HEK293T (cell line): Measurements from ENCODE around the gene CNOT1.

Source experiments
- CTCF ChIA-PET: fragments of 350-600 bp; formaldehyde crosslinking; extraction: SDS; loops from one replicate; lab custom pipeline; 2021; ENCODE audit warnings: antibody characterized with exemption, inconsistent platforms; lab: Yijun Ruan, JAX
- POLR2A ChIA-PET: fragments of 350-600 bp; formaldehyde crosslinking; extraction: SDS; loops from one replicate; lab custom pipeline; 2020; ENCODE audit warnings: antibody characterized with exemption, inconsistent platforms; lab: Yijun Ruan, JAX
- DNase-seq: peaks from one replicate; pipeline ENCODE4 v3.0.0; 2012; ENCODE audit warnings: mixed read lengths; ENCODE audit errors: extremely low spot score
- ARNT ChIP-seq: fragments of 450-650 bp; IDR thresholded peaks from 2 replicates; pipeline ENCODE4 v1.6.1; 2017; ENCODE audit warnings: mild to moderate bottlenecking
- BHLHE40 ChIP-seq: fragments of 450-650 bp; IDR thresholded peaks from 2 replicates; pipeline ENCODE4 v1.6.1; 2016; ENCODE audit warnings: mild to moderate bottlenecking, moderate library complexity, borderline replicate concordance
- CTBP1 ChIP-seq: fragments of 450-650 bp; IDR thresholded peaks from 2 replicates; pipeline ENCODE4 v1.6.1; 2016; ENCODE audit warnings: borderline replicate concordance
- ELF4 ChIP-seq: fragments of 450-650 bp; IDR thresholded peaks from 2 replicates; pipeline ENCODE4 v1.6.1; 2017; ENCODE audit warnings: antibody characterized with exemption
- FOXA1 ChIP-seq: fragments of 450-650 bp; IDR thresholded peaks from 2 replicates; pipeline ENCODE4 v1.6.1; 2016; ENCODE audit warnings: mild to moderate bottlenecking
- FOXK2 ChIP-seq: fragments of 450-650 bp; IDR thresholded peaks from 2 replicates; pipeline ENCODE4 v1.6.1; 2016; ENCODE audit warnings: mild to moderate bottlenecking
- FOXM1 ChIP-seq: fragments of 450-650 bp; IDR thresholded peaks from 2 replicates; pipeline ENCODE4 v1.6.1; 2017; ENCODE audit warnings: mild to moderate bottlenecking, borderline replicate concordance
- HDGF ChIP-seq: fragments of 450-650 bp; IDR thresholded peaks from 2 replicates; pipeline ENCODE4 v1.6.1; 2017; ENCODE audit warnings: antibody characterized with exemption, borderline replicate concordance
- L3MBTL2 ChIP-seq: fragments of 450-650 bp; conservative IDR thresholded peaks from 2 replicates; pipeline ENCODE4 v1.6.1; 2016; ENCODE audit warnings: mild to moderate bottlenecking
- LEF1 ChIP-seq: fragments of 450-650 bp; IDR thresholded peaks from 2 replicates; pipeline ENCODE4 v1.6.1; 2017; ENCODE audit warnings: mild to moderate bottlenecking, borderline replicate concordance
- NFRKB ChIP-seq: fragments of 450-650 bp; IDR thresholded peaks from 2 replicates; pipeline ENCODE4 v1.6.1; 2016; ENCODE audit warnings: mild to moderate bottlenecking, moderate library complexity
- SP1 ChIP-seq: fragments of 450-650 bp; IDR thresholded peaks from 2 replicates; pipeline ENCODE4 v1.6.1; 2017
- SUZ12 ChIP-seq: fragments of 450-650 bp; IDR thresholded peaks from 2 replicates; pipeline ENCODE4 v1.6.1; 2016; ENCODE audit warnings: mild to moderate bottlenecking
- TARDBP ChIP-seq: fragments of 450-650 bp; IDR thresholded peaks from 2 replicates; pipeline ENCODE4 v1.6.1; 2016
- ZNF384 ChIP-seq: fragments of 450-650 bp; IDR thresholded peaks from 2 replicates; pipeline ENCODE4 v1.6.1; 2016
- TF ChIP-seq, protein P1 (sequence below): fragments of 450-650 bp; IDR thresholded peaks from 2 replicates; pipeline ENCODE4 v1.6.1; 2016

CNOT1 gene

DNA sequence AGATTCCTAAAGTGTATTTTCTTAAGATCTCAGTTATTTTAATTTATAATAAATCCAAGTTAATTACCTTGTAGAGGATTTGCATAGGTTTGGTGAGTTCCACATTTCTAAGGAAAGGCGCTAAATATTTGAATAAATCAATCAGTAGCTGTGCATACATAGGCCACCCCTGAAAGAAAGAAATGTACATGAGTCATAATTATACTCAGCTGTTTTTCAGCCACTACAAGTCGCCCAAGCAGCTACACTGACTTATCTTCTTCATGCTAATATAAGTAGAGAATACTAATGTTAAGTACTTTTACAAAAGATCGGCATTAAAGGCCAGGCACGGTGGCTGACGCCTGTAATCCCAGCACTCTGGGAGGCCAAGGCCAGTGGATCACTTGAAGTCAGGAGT lies 99.4 kb downstream of the CNOT1 start:
- CTCF ChIA-PET = no interaction called here
- POLR2A ChIA-PET = no interaction called here

DNA sequence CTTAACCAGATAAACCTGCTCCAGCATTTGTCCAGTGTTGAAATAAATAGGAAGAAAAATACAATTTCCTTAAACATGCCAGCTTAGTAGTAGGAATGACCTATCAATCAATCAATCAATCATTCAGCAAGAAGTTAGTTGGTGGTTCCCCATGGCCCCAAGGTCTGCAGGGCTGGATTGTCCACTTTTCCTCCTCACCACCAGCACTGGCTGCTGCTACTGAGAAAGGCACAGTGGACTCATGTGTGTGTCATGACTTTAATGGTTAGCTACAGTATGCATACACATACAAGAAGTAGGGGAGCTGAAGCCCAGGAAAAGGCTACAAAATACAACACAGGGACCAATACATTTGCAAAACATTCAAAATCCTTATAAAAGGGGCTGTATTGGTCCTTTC lies 109.9 kb downstream of the CNOT1 start:
- TF ChIP-seq, protein P1, sequence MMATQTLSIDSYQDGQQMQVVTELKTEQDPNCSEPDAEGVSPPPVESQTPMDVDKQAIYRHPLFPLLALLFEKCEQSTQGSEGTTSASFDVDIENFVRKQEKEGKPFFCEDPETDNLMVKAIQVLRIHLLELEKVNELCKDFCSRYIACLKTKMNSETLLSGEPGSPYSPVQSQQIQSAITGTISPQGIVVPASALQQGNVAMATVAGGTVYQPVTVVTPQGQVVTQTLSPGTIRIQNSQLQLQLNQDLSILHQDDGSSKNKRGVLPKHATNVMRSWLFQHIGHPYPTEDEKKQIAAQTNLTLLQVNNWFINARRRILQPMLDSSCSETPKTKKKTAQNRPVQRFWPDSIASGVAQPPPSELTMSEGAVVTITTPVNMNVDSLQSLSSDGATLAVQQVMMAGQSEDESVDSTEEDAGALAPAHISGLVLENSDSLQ = peak; percentile 47
- no peak for TF ChIP-seq SUZ12
- POLR2A ChIA-PET = interaction anchor here (1.2 kb wide), 1 partner anchor 17 kb away, joined by 3 read pairs; no protein-coding TSS in a partner anchor
- DNase-seq = no peak
- CTCF ChIA-PET = interaction anchor here (1.1 kb wide), 1 partner anchor 236 kb away, joined by 3 read pairs; no protein-coding TSS in a partner anchor

More for the DNA sequence above, 99.4 kb downstream of the CNOT1 start:
- TF ChIP-seq SP1 (no peak), FOXA1 (no peak), FOXK2 (no peak), ZNF384 (no peak), CTBP1 (no peak), LEF1 (no peak), NFRKB (no peak), HDGF (no peak), TARDBP (no peak), ARNT (no peak), ELF4 (no peak), L3MBTL2 (no peak), BHLHE40 (no peak), FOXM1 (no peak), SUZ12 (no peak)
- TF ChIP-seq, protein P1 = no peak
- DNase-seq = no peak

DNA sequence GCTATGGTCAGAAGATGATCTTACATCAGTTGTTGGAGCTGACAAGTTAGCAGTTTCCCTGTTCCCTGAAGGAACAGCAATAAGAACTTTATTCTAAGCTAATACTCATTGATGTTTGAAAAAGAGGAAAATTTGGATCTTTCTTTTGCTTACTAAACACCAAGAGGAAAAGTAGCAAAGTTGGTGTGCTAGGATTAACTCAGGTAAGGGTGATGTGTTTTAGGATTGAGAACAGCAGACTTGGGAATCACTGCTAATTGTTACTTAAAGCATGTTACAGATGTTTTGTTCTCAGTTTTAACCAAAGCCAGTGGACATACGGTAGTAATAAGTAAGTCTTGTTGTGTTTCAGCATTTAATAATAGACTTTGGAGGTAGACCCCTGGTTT lies 110.7 kb downstream of the CNOT1 start:
- ChIA-PET CTCF (no interaction called here), POLR2A (no interaction called here)
- TF ChIP-seq TARDBP (no peak), L3MBTL2 (no peak), CTBP1 (no peak), ARNT (no peak), FOXM1 (no peak), SUZ12 (no peak), ELF4 (no peak), NFRKB (no peak), SP1 (no peak), BHLHE40 (no peak), FOXA1 (no peak), HDGF (no peak), ZNF384 (no peak), LEF1 (no peak), FOXK2 (no peak)
- TF ChIP-seq, protein P1 = no peak
- DNase-seq = no peak

DNA sequence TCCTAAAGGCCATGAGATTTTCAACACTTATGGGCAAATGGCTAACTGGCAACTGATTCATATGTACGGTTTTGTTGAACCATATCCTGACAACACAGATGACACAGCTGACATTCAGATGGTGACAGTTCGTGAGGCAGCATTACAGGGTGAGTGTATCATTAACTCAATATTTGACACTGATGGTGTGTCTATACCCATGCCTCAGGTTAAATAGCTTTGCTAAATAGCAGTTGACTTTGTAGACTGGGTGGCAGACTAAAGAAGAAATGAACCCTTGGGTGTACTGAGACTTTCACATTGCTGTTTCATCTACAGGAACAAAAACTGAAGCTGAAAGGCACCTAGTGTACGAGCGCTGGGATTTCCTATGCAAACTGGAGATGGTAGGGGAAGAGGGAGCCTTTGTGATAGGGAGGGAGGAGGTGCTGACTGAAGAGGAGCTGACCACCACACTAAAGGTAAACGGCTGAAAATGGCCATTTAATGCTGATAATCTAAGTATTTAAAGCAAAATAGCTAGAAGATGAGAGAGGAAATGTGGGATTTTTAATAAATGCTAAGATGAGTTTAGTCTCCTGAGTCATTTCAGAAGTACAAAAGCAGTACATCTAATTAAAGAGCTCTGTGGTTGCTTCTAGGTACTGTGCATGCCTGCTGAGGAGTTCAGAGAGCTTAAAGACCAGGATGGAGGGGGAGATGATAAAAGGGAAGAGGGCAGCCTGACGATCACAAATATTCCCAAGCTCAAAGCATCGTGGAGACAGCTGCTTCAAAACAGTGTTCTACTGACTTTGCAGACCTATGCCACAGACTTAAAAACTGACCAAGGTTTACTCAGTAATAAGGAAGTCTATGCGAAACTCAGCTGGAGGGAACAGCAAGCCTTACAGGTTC lies 111.3 kb downstream of the CNOT1 start:
- TF ChIP-seq SUZ12 (no peak), FOXK2 (no peak), FOXA1 (no peak), L3MBTL2 (no peak), NFRKB (no peak), ARNT (no peak), ELF4 (no peak), BHLHE40 (no peak), ZNF384 (no peak), CTBP1 (no peak), LEF1 (no peak), TARDBP (no peak), SP1 (no peak), FOXM1 (no peak), HDGF (no peak)
- TF ChIP-seq, protein P1 = no peak
- CTCF ChIA-PET = interaction anchor here (0.8 kb wide), 1 partner anchor 119 kb away, joined by 13 read pairs; no protein-coding TSS in a partner anchor
- POLR2A ChIA-PET = interaction anchor here (0.8 kb wide), 1 partner anchor 22 kb away, joined by 3 read pairs; no protein-coding TSS in a partner anchor
- DNase-seq = no peak

DNA sequence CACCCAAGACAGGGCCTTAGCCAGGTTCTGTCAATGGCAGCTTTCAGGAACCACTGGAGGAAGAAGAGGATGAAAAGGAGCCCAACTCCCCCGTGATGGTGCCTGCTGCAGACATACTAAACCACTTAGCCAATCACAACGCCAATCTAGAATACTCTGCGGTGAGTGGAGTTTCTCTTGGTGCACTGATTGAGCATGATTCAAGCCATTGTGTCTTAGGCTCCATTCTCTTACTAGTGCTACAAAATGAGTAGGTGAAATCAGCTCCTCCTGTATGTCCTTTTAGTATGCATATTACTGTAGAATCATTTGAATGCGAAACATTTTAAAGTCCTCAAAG lies 112.9 kb downstream of the CNOT1 start:
- DNase-seq = no peak
- ChIA-PET POLR2A (no interaction called here), CTCF (no interaction called here)
- TF ChIP-seq BHLHE40 (no peak), SP1 (no peak), ARNT (no peak), SUZ12 (no peak), CTBP1 (no peak), ZNF384 (no peak), NFRKB (no peak), LEF1 (no peak), FOXK2 (no peak), FOXM1 (no peak), FOXA1 (no peak), L3MBTL2 (no peak), ELF4 (no peak), TARDBP (no peak)
- TF ChIP-seq, protein P1 = no peak
